GM21367 (cell line): ENCODE data around the gene HS3ST4.

Experiments
- ATAC-seq: cut with Tn5 transposase; IDR thresholded peaks from one replicate; pipeline ENCODE4 v1.9.1; 2021; ENCODE audit not compliant: unreplicated experiment

HS3ST4 gene

GRCh38 chr16:26161461-26162180 is 469.9 kb downstream of the HS3ST4 start:
- no peak for ATAC-seq

GRCh38 chr16:26169473-26169872 is 477.7 kb downstream of the HS3ST4 start:
- ATAC-seq: no peak

- no peak for ATAC-seq
Observed at GRCh38 chr16:26175944-26176343, 484.2 kb downstream of the HS3ST4 start.

GRCh38 chr16:26177438-26177837 is 485.7 kb downstream of the HS3ST4 start:
- ATAC-seq: no peak

GRCh38 chr16:26178298-26178697 is 486.5 kb downstream of the HS3ST4 start:
- no peak for ATAC-seq

- no peak for ATAC-seq
Observed at GRCh38 chr16:26186091-26186615, 494.4 kb downstream of the HS3ST4 start.
